Stimulated activated effector memory CD8-positive, alpha-beta T cell treated with anti-CD3 and anti-CD28 coated beads, Interleukin-12 subunit alpha, Interleukin-12 subunit beta, amount 100 ng/mL, for 72 hours (primary cell): ENCODE data around the gene SLC50A1.
"Not testable (repeated sequence)": the region's sequence is repeated elsewhere in the genome, so short reads cannot be mapped to it uniquely, and the experiment has no call there.

ENCODE experiments used
- ATAC-seq: fragments of 150-1000 bp; cut with Tn5 transposase; 2 replicates; pipeline ENCODE4 v1.10.0; 2021
- DNase-seq, 2 donors: peaks; one replicate each; pipeline ENCODE4 v3.0.0; 2021 to 2022; ENCODE audit warnings: low spot score in 2 of 2
- H3K27ac Mint-ChIP-seq: one replicate; pipeline ENCODE4 v1.8.0; 2022; ENCODE audit warnings: mild to moderate bottlenecking, mixed read lengths
- H3K36me3 Mint-ChIP-seq: one replicate; pipeline ENCODE4 v1.8.0; 2022; ENCODE audit warnings: mild to moderate bottlenecking, mixed read lengths
- H3K4me1 Mint-ChIP-seq: one replicate; pipeline ENCODE4 v1.8.0; 2022; ENCODE audit warnings: mixed read lengths
- H3K4me3 Mint-ChIP-seq: one replicate; pipeline ENCODE4 v1.8.0; 2022; ENCODE audit warnings: mild to moderate bottlenecking, mixed read lengths
- H3K9me3 Mint-ChIP-seq: one replicate; pipeline ENCODE4 v1.8.0; 2022; ENCODE audit warnings: mixed read lengths

The SLC50A1 gene

GRCh38 chr1:155139895-155140629 lies 4.4 kb downstream of the SLC50A1 start, which contains the start of gene DPM3:
DPM3 (minus strand) TSS chr1:155140531; CDS start chr1:155140240, 291 bp downstream.
- peak; percentile 85 for ATAC-seq
- DNase-seq, result peak; percentile 76 to 90
- peaks cover 39% of the 10 kb centered on the region for H3K4me1 Mint-ChIP-seq
- H3K27ac Mint-ChIP-seq, result peak within 1 kb of the TSS; percentile 94
- peaks cover 56% of the 10 kb centered on the region for H3K36me3 Mint-ChIP-seq
- H3K4me3 Mint-ChIP-seq, result peak within 1 kb of the TSS; percentile 98
- no peaks in the 10 kb centered on the region for H3K9me3 Mint-ChIP-seq

GRCh38 chr1:155140630-155140953 lies 4.9 kb downstream of the SLC50A1 start:
- no peaks in the 10 kb centered on the region for H3K9me3 Mint-ChIP-seq
- peaks cover 34% of the 10 kb centered on the region for H3K4me1 Mint-ChIP-seq
- ATAC-seq, result no peak
- peaks cover 51% of the 10 kb centered on the region for H3K36me3 Mint-ChIP-seq
- DNase-seq, result no peak
- peak overlapping the region; percentile 94 for H3K27ac Mint-ChIP-seq
- H3K4me3 Mint-ChIP-seq, result peak overlapping the region; percentile 98

DNA sequence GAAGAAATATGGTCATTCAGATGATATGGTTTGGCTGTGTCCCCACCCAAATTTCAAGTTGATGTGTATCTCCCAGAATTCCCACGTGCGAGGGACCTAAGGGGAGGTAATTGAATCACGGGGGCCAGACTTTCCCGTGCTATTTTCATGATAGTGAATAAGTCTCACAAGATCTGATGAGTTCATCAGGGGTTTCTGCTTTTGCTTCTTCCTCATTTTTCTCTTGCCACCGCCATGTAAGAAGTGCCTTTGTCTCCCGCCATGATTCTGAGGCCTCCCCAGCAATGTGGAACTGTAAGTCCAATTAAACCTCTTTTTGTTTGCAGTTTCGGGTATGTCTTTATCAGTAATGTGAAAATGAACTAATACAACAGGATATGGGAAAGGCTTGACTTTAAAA lies 6.1 kb downstream of the SLC50A1 start:
- Mint-ChIP-seq H3K4me3 (no peak overlapping the region), H3K4me1 (peaks cover 28% of the 10 kb centered on the region), H3K36me3 (peaks cover 40% of the 10 kb centered on the region), H3K27ac (no peak overlapping the region), H3K9me3 (no peaks in the 10 kb centered on the region)
- ATAC-seq, result no peak
- DNase-seq, result no peak

DNA sequence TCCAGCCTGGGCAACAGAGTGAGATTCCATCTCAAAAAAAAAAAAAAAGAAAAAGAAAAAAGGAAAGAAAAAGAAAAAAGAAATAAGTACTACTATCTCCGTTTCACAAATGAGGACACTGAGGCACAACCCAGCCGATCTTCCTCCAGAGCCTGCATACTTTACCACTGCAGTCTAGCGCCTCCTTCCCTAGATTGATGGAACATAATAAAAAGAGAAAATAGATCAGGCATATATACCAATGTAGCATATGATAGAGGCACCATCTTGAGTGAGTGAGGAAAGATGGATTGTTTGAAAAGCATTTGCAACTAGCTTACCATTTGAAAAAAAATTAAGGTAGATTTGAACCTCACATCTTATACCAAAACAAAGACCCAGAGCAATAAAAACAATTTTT lies 9.8 kb downstream of the SLC50A1 start:
- peaks cover 2% of the 10 kb centered on the region for H3K36me3 Mint-ChIP-seq
- no peak overlapping the region for H3K4me3 Mint-ChIP-seq
- peaks cover 2% of the 10 kb centered on the region for H3K4me1 Mint-ChIP-seq
- ATAC-seq (no peak), DNase-seq (no peak)
- H3K27ac Mint-ChIP-seq, result no peak overlapping the region
- no peaks in the 10 kb centered on the region for H3K9me3 Mint-ChIP-seq

GRCh38 chr1:155155996-155156643 lies 20.5 kb downstream of the SLC50A1 start:
- not testable (repeated sequence) for ATAC-seq, H3K36me3 Mint-ChIP-seq, H3K4me1 Mint-ChIP-seq, H3K4me3 Mint-ChIP-seq, DNase-seq, H3K27ac Mint-ChIP-seq, H3K9me3 Mint-ChIP-seq

DNA sequence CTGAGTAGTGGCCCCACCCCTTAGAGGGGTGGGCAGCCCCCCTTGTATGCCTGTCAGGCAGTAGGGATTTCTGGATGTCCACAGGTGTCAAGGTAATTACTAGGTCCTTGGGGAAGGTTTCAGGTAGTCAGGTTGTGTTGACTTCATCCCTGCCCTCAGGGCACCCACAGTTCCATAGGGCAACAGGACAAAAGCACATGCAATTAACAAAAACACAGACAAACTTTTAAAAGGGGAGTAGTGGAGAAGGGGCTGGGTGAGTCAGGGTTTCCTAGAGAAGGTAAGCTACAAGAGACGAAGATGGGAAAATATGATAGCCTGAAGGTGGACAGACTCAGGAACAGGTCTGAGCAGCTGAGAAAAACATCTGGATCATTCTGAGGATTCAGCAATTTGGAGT lies 23.3 kb downstream of the SLC50A1 start:
- ATAC-seq (no peak), DNase-seq (no peak)
- Mint-ChIP-seq H3K36me3 (no peaks in the 10 kb centered on the region), H3K27ac (no peak overlapping the region), H3K4me3 (no peak overlapping the region), H3K9me3 (no peaks in the 10 kb centered on the region), H3K4me1 (no peaks in the 10 kb centered on the region)

DNA sequence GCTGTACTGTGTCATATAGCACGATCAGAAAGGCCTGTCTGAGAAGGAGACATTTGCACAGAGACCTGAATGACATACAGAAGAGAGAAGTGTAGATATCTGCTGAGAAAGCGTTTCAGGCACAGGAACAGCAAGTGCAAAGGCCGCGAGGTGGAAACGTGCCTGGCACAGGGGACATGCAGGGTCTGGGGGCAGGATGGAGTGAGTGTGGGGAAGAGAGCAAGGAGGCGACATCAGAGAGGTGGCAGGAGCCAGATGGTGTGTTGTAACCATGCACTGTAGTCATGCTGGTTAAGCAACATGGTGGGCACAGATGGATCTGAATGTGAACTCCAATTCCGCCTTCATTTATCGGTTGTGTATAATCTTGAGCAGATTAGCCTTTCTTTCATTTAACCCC lies 24.5 kb downstream of the SLC50A1 start:
- Mint-ChIP-seq H3K36me3 (no peaks in the 10 kb centered on the region), H3K27ac (peak overlapping the region; percentile 10), H3K4me1 (no peaks in the 10 kb centered on the region), H3K4me3 (no peak overlapping the region), H3K9me3 (no peaks in the 10 kb centered on the region)
- ATAC-seq (no peak), DNase-seq (no peak)

- H3K4me1 Mint-ChIP-seq, H3K9me3 Mint-ChIP-seq: not testable (repeated sequence)
These were observed 27.0 kb downstream of the SLC50A1 start for GRCh38 chr1:155162631-155163030.

GRCh38 chr1:155163785-155164184 lies 28.1 kb downstream of the SLC50A1 start:
- not testable (repeated sequence) for ATAC-seq

More at GRCh38 chr1:155162631-155163030, 27.0 kb downstream of the SLC50A1 start:
- not testable (repeated sequence) for DNase-seq, H3K27ac Mint-ChIP-seq, H3K36me3 Mint-ChIP-seq, H3K4me3 Mint-ChIP-seq, ATAC-seq

DNA sequence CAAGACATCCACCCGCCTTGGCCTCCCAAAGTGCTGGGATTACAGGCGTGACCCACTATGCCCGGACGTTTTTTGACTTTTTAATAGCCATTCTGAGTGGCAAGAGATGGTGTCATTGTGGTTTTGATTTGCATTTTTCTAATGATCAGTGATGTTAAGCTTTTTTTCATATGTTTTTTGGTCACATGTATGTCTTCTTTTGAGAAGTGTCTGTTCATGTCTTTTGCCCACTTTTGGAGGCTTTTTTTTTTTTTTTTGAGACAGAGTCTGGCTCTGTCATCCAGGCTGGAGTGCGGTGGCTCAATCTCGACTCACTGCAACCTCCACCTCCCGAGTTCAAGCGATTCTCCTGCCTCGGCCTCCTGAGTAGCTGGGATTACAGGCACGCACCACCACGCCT lies 29.0 kb downstream of the SLC50A1 start:
- H3K4me1 Mint-ChIP-seq, result peaks cover 17% of the 10 kb centered on the region
- not testable (repeated sequence) for H3K4me3 Mint-ChIP-seq, H3K27ac Mint-ChIP-seq

More at GRCh38 chr1:155163785-155164184, 28.1 kb downstream of the SLC50A1 start:
- not testable (repeated sequence) for H3K36me3 Mint-ChIP-seq, H3K9me3 Mint-ChIP-seq, H3K27ac Mint-ChIP-seq, DNase-seq, H3K4me3 Mint-ChIP-seq
- peaks cover 10% of the 10 kb centered on the region for H3K4me1 Mint-ChIP-seq

GRCh38 chr1:155166051-155166470 lies 30.4 kb downstream of the SLC50A1 start:
- H3K9me3 Mint-ChIP-seq, result no peaks in the 10 kb centered on the region
- no peak for DNase-seq
- peaks cover 26% of the 10 kb centered on the region for H3K36me3 Mint-ChIP-seq
- ATAC-seq, result no peak
- no peak overlapping the region for H3K27ac Mint-ChIP-seq
- no peak overlapping the region for H3K4me3 Mint-ChIP-seq
- H3K4me1 Mint-ChIP-seq, result peaks cover 18% of the 10 kb centered on the region

More for the DNA sequence above, 29.0 kb downstream of the SLC50A1 start:
- not testable (repeated sequence) for DNase-seq, ATAC-seq, H3K9me3 Mint-ChIP-seq
- peaks cover 12% of the 10 kb centered on the region for H3K36me3 Mint-ChIP-seq

DNA sequence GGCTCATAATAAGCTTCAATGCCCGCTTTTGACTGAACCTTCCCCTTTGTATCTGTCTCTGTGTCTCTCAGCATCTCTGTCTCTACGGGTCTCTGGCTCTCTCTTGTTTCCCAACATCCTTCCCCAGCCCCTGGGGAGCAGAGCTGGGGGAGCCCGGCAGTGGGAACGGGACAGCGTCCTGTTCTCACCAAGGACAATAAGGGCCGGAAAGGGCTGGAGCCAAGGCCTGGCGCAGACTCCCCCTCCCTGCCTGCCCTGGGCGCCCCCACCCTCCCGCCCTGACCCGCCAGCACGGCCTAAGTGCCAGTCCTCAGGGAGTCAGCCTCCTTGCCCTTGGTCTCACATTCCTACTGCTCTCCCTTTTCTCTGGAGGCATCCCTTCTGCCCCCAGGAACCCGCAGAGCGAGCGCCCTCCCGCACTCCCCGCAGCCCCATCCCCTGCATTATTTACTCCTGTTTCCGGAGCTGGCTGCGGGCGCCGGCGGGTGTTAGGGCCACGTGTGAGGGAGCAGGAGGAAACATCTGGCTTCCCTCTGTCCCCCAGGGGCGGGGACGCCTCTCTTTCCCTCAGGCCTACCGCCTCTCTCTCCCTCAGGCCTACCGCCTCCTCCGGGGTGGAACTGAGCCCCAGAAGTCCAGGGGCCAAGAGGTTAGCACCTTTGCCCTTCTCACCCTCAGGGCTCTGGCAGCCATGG lies 31.0 kb downstream of the SLC50A1 start:
- H3K4me3 Mint-ChIP-seq, result peak overlapping the region; percentile 13
- no peaks in the 10 kb centered on the region for H3K9me3 Mint-ChIP-seq
- H3K36me3 Mint-ChIP-seq, result peaks cover 32% of the 10 kb centered on the region
- peaks cover 18% of the 10 kb centered on the region for H3K4me1 Mint-ChIP-seq
- no peak for DNase-seq
- ATAC-seq, result no peak
- peak overlapping the region; percentile 74 for H3K27ac Mint-ChIP-seq

- peaks cover 25% of the 10 kb centered on the region for H3K4me1 Mint-ChIP-seq
- H3K27ac Mint-ChIP-seq, result peak overlapping the region; percentile 74
- no peaks in the 10 kb centered on the region for H3K9me3 Mint-ChIP-seq
- DNase-seq (peak; percentile 80 to 92), ATAC-seq (peak; percentile 83)
- H3K36me3 Mint-ChIP-seq, result peaks cover 40% of the 10 kb centered on the region
- peak overlapping the region; percentile 68 for H3K4me3 Mint-ChIP-seq
These were observed 31.8 kb downstream of the SLC50A1 start for GRCh38 chr1:155167166-155168104.

- Mint-ChIP-seq H3K4me3 (peak overlapping the region; percentile 68), H3K36me3 (peaks cover 46% of the 10 kb centered on the region), H3K4me1 (peaks cover 31% of the 10 kb centered on the region), H3K27ac (peak overlapping the region; percentile 71)
- not testable (repeated sequence) for DNase-seq, H3K9me3 Mint-ChIP-seq, ATAC-seq
These were observed 32.4 kb downstream of the SLC50A1 start for GRCh38 chr1:155168105-155168445.
